HepG2 (cell line): ENCODE results near the gene NELL1.

Experiments used
- ATF2 ChIP-seq: sonication (generic); formaldehyde crosslinking; IDR thresholded peaks from 2 replicates; pipeline ENCODE4 v1.4.0; 2020; ENCODE audit warnings: missing genetic modification reagents
- BRD4 ChIP-seq: sonication (generic); formaldehyde crosslinking; IDR thresholded peaks from 2 replicates; pipeline ENCODE4 v1.4.0; 2020; ENCODE audit warnings: missing genetic modification reagents
- CTCF ChIP-seq: sonication (generic); formaldehyde crosslinking; IDR thresholded peaks from 2 replicates; pipeline ENCODE4 v1.5.0; 2020; ENCODE audit warnings: mild to moderate bottlenecking, missing genetic modification reagents, moderate library complexity
- EP300 ChIP-seq, 3 experiments: sonication (generic) in 1 of 3; formaldehyde crosslinking in 1 of 3; IDR thresholded peaks; 2 replicates each; pipeline versions ENCODE4 v1.5.1 to v1.6.1; 2011 to 2020; ENCODE audit warnings: low read depth in 2 of 3, low read length in 2 of 3, borderline replicate concordance in 1 of 3, improper control_type of control experiment in 1 of 3, mild to moderate bottlenecking in 1 of 3, missing genetic modification reagents in 1 of 3, moderate library complexity in 1 of 3
- JARID2 ChIP-seq: sonication (generic); formaldehyde crosslinking; IDR thresholded peaks from 2 replicates; pipeline ENCODE4 v1.8.1; 2023; ENCODE audit warnings: missing genetic modification reagents, inconsistent platforms; ENCODE audit not compliant: insufficient replicate concordance
- JUND ChIP-seq: sonication (generic); formaldehyde crosslinking; IDR thresholded peaks from 2 replicates; pipeline ENCODE4 v1.8.0; 2022; ENCODE audit warnings: mild to moderate bottlenecking, missing genetic modification reagents
- KAT2B ChIP-seq: fragments of 150-350 bp; IDR thresholded peaks from 2 replicates; pipeline ENCODE4 v1.6.1; 2014; ENCODE audit warnings: low read depth, low read length, borderline replicate concordance
- PREB ChIP-seq: sonication (generic); formaldehyde crosslinking; IDR thresholded peaks from 2 replicates; pipeline ENCODE4 v1.4.0; 2020; ENCODE audit warnings: missing genetic modification reagents
- REST ChIP-seq, 2 experiments: IDR thresholded peaks; 2 replicates each; pipeline ENCODE4 v1.6.1; 2011 to 2012; ENCODE audit warnings: low read length in 2 of 2, borderline replicate concordance in 1 of 2, low read depth in 1 of 2, mild to moderate bottlenecking in 1 of 2, moderate library complexity in 1 of 2
- TBP ChIP-seq: sonication (generic); formaldehyde crosslinking; IDR thresholded peaks from 2 replicates; pipeline ENCODE4 v1.5.0; 2020; ENCODE audit warnings: missing genetic modification reagents
- TCF7L2 ChIP-seq: IDR thresholded peaks from 2 replicates; pipeline ENCODE4 v1.6.1; 2011; ENCODE audit warnings: mild to moderate bottlenecking, low read depth, low read length, moderate library complexity
- ZNF670 ChIP-seq: sonication (generic); formaldehyde crosslinking; IDR thresholded peaks from 2 replicates; pipeline ENCODE4 v1.8.0; 2022; ENCODE audit warnings: mild to moderate bottlenecking, missing genetic modification reagents, borderline replicate concordance

- TF ChIP-seq BRD4 (no peak), TBP (CRISPR knock-in tag) (no peak), TCF7L2 (no peak), CTCF (CRISPR knock-in tag) (peak; percentile 43), PREB (CRISPR knock-in tag) (no peak), EP300 (IDR thresholded peaks at IDR 0.05; ENCODE audit: low read depth in 2 of 2, low read length in 2 of 2) (no peak), EP300 (CRISPR knock-in tag; IDR thresholded peaks at IDR 0.05; ENCODE audit: borderline replicate concordance) (no peak), ATF2 (CRISPR knock-in tag) (no peak), JARID2 (no peak), ZNF670 (no peak), REST (IDR thresholded peaks at IDR 0.05; ENCODE audit: borderline replicate concordance in 1 of 2, low read depth in 1 of 2, low read length in 2 of 2) (no peak), JUND (CRISPR knock-in tag) (no peak), KAT2B (no peak)
These were observed 3.2 kb downstream of the NELL1 start for GRCh38 chr11:20672575-20672974.
